NCI-H345 treated with DMSO at 0.1 percent for 48 hours (cell line): Measurements from ENCODE around the gene SPINT3.

Source experiments
- DNase-seq: peaks from one replicate; lab custom pipeline; 2025; ENCODE audit not compliant: unreplicated experiment; lab: John Stamatoyannopoulos, UW

Gene SPINT3

GRCh38 chr20:45463709-45464108 is 51.7 kb downstream of the SPINT3 start:
- no peak for DNase-seq

DNA sequence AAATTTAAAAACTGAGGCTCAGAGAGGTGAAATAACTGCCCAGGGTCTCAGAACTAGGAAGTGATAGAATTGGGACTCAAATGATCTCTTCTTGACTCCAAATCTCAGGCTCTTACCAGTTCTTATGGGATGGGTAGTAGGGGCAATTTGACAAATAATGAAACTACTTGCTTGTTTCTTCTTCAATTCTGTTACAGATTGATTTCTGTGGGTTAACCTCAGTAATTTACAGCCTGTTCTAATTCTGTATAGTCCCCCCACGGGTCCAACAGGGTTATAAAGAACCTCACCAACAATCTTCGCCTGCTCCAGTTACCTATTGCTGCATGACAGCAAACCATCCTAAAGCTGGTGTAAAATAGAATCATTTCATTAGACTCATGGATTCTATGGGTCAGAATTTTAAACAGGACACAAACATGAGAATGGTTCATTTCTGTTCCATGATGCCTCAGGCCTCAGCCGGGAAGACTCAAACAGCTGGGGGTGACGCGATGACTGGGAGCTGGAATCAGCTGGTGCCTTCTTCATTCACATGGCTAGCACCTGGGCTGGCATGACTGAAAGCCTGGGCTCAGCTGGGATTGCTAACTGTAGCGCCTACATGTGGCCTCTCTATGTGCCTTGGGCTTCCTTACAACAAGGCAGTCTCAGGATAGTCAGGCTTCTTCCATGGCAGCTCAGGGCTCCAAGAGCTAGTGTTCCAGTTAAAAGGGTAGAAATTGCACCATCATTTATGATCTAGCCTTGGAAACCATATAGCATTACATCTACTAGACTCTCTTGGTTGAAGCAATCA is 52.5 kb downstream of the SPINT3 start:
- DNase-seq = no peak
